Smooth muscle cell (in vitro differentiated cells): ENCODE data around the gene PTPRJ. TPM values are rescaled to one million over a fixed set of nuclear protein-coding genes. Genes with fewer than 3 reads are reported as not detected.

Experiments
- DNase-seq: peaks from one replicate; lab custom pipeline; 2025; ENCODE audit not compliant: unreplicated experiment; lab: John Stamatoyannopoulos, UW
- H2AFZ ChIP-seq: fragments of 200-600 bp; sonication (generic); 2 replicates; pipeline ENCODE4 v1.6.0; 2016; ENCODE audit warnings: antibody characterized with exemption, low read depth, mild to moderate bottlenecking
- H3F3A ChIP-seq: fragments of 200-600 bp; sonication (generic); 2 replicates; pipeline ENCODE4 v1.6.0; 2017; ENCODE audit warnings: antibody characterized with exemption, low read depth
- H3K27ac ChIP-seq: fragments of 200-600 bp; sonication (generic); 2 replicates; pipeline ENCODE4 v1.5.1; 2016; ENCODE audit warnings: low read depth, mild to moderate bottlenecking
- H3K27me3 ChIP-seq: fragments of 200-600 bp; sonication (generic); 2 replicates; pipeline ENCODE4 v1.6.1; 2016; ENCODE audit warnings: low read depth, mild to moderate bottlenecking
- H3K36me3 ChIP-seq: fragments of 200-600 bp; sonication (generic); 2 replicates; pipeline ENCODE4 v1.5.1; 2016; ENCODE audit warnings: low read depth
- H3K4me1 ChIP-seq: fragments of 200-600 bp; sonication (generic); 2 replicates; pipeline ENCODE4 v1.5.1; 2016; ENCODE audit warnings: low read depth
- H3K4me2 ChIP-seq: fragments of 200-600 bp; sonication (generic); 2 replicates; pipeline ENCODE4 v1.6.0; 2016; ENCODE audit warnings: mild to moderate bottlenecking
- H3K4me3 ChIP-seq: fragments of 200-600 bp; sonication (generic); 2 replicates; pipeline ENCODE4 v1.5.1; 2016; ENCODE audit warnings: mild to moderate bottlenecking
- H3K79me2 ChIP-seq: fragments of 200-600 bp; sonication (generic); 2 replicates; pipeline ENCODE4 v1.6.0; 2016; ENCODE audit warnings: low read depth, mild to moderate bottlenecking
- H3K9ac ChIP-seq: fragments of 200-600 bp; sonication (generic); 2 replicates; pipeline ENCODE4 v1.6.0; 2016; ENCODE audit warnings: low read depth
- H3K9me3 ChIP-seq: fragments of 200-600 bp; sonication (generic); replicated peaks from 2 replicates; pipeline ENCODE4 v1.5.1; 2016; ENCODE audit warnings: low read depth
- H4K20me1 ChIP-seq: fragments of 200-600 bp; sonication (generic); 2 replicates; pipeline ENCODE4 v1.6.0; 2016; ENCODE audit warnings: low read depth
- CTCF ChIP-seq: fragments of 200-600 bp; sonication (generic); IDR thresholded peaks from 2 replicates; pipeline ENCODE4 v1.5.1; 2017; ENCODE audit warnings: borderline replicate concordance, mild to moderate bottlenecking, antibody characterized with exemption; ENCODE audit not compliant: insufficient read depth, poor library complexity, severe bottlenecking
- WGBS: methylation state at CpG from one replicate; pipeline ENCODE4 v1.1.7; 2016; ENCODE audit warnings: low lambda C conversion rate; 5-methylcytosine and 5-hydroxymethylcytosine counted together
- polyA plus RNA-seq: library from polyadenylated mRNA; unstranded; fragments of >200 nt; fragmentation: Nextera tagmentation; extraction: Ambion mirVana; gene quantifications from 2 replicates; pipeline ENCODE4 v1.2.1, GENCODE V29; 2016
- total RNA-seq: library from RNA; depleted of rRNA; stranded (reverse); fragments of >200 nt; gene quantifications from 2 replicates; pipeline ENCODE4 v1.2.3, GENCODE V29; 2014

The PTPRJ gene
- total and polyA plus RNA-seq, 2 experiments from 2014 or later = 1.5 to 6.3 TPM

GRCh38 chr11:48124880-48125279 is 144.5 kb downstream of the PTPRJ start:
- Histone ChIP-seq H3F3A (no peaks in the 10 kb centered on the region), H3K27me3 (no peaks in the 10 kb centered on the region), H3K4me2 (peak overlapping the region; percentile 16), H3K36me3 (no peaks in the 10 kb centered on the region), H3K9me3 (no peaks in the 10 kb centered on the region), H3K4me1 (no peaks in the 10 kb centered on the region), H3K9ac (no peak overlapping the region), H3K79me2 (no peaks in the 10 kb centered on the region), H4K20me1 (no peaks in the 10 kb centered on the region), H3K27ac (no peak overlapping the region), H2AFZ (no peak overlapping the region), H3K4me3 (no peak overlapping the region)
- TF ChIP-seq CTCF = no peak
- DNase-seq = no peak
- WGBS = 79% methylated on average over 11 of the region's 11 CpGs

- Histone ChIP-seq H3K9me3 (no peaks in the 10 kb centered on the region), H4K20me1 (no peaks in the 10 kb centered on the region), H3K36me3 (no peaks in the 10 kb centered on the region), H3K4me3 (no peak overlapping the region), H3K9ac (no peak overlapping the region), H3F3A (no peaks in the 10 kb centered on the region), H3K4me2 (no peak overlapping the region), H3K79me2 (no peaks in the 10 kb centered on the region), H3K27ac (no peak overlapping the region), H2AFZ (no peak overlapping the region), H3K27me3 (no peaks in the 10 kb centered on the region), H3K4me1 (no peaks in the 10 kb centered on the region)
- DNase-seq = no peak
- TF ChIP-seq CTCF = no peak
- 79% methylated on average over 6 of the region's 6 CpGs for WGBS
Observed at GRCh38 chr11:48125866-48126265, 145.5 kb downstream of the PTPRJ start.

GRCh38 chr11:48127521-48128183 is 147.3 kb downstream of the PTPRJ start:
- Histone ChIP-seq H2AFZ (no peak overlapping the region), H3F3A (no peaks in the 10 kb centered on the region), H3K9ac (no peak overlapping the region), H3K79me2 (no peaks in the 10 kb centered on the region), H3K4me1 (no peaks in the 10 kb centered on the region), H3K9me3 (no peaks in the 10 kb centered on the region), H3K36me3 (no peaks in the 10 kb centered on the region), H4K20me1 (no peaks in the 10 kb centered on the region), H3K4me3 (no peak overlapping the region), H3K4me2 (no peak overlapping the region), H3K27me3 (no peaks in the 10 kb centered on the region), H3K27ac (no peak overlapping the region)
- TF ChIP-seq CTCF = no peak
- no peak for DNase-seq
- WGBS = 96% methylated on average over 22 of the region's 22 CpGs
